NT2/D1 (cell line): ENCODE measurements around the gene TBC1D22A.

Source experiments
- DNase-seq: peaks from one replicate; pipeline ENCODE4 v3.0.0-alpha.2; 2011; ENCODE audit warnings: low read depth, low spot score
- H3K27me3 ChIP-seq: 2 replicates; pipeline ENCODE4 v1.6.0; 2011; ENCODE audit warnings: mild to moderate bottlenecking; ENCODE audit not compliant: insufficient read length, insufficient read depth
- H3K36me3 ChIP-seq: 2 replicates; pipeline ENCODE4 v1.6.1; 2011; ENCODE audit warnings: mild to moderate bottlenecking, low read length, mixed read lengths; ENCODE audit not compliant: insufficient read depth, insufficient read length
- H3K4me1 ChIP-seq: 2 replicates; pipeline ENCODE4 v1.5.1; 2011; ENCODE audit not compliant: insufficient read depth, insufficient read length
- H3K4me3 ChIP-seq: 2 replicates; pipeline ENCODE4 v1.5.1; 2011; ENCODE audit warnings: low read depth; ENCODE audit not compliant: insufficient read length
- H3K9ac ChIP-seq: 2 replicates; pipeline ENCODE4 v1.6.0; 2011; ENCODE audit warnings: low read depth; ENCODE audit not compliant: insufficient read length
- H3K9me3 ChIP-seq: 2 replicates; pipeline ENCODE4 v1.5.1; 2011; ENCODE audit warnings: mild to moderate bottlenecking, low read length; ENCODE audit not compliant: insufficient read depth
- SUZ12 ChIP-seq: IDR thresholded peaks from 2 replicates; pipeline ENCODE4 v1.6.1; 2011; ENCODE audit not compliant: insufficient read length, insufficient read depth; ENCODE audit errors: extremely low read depth
- YY1 ChIP-seq: IDR thresholded peaks from 2 replicates; pipeline ENCODE4 v1.6.1; 2011; ENCODE audit not compliant: insufficient read length, insufficient read depth
- ZNF274 ChIP-seq: IDR thresholded peaks from 2 replicates; pipeline ENCODE4 v1.6.1; 2011; ENCODE audit warnings: mild to moderate bottlenecking, low read depth, low read length

The TBC1D22A gene

DNA sequence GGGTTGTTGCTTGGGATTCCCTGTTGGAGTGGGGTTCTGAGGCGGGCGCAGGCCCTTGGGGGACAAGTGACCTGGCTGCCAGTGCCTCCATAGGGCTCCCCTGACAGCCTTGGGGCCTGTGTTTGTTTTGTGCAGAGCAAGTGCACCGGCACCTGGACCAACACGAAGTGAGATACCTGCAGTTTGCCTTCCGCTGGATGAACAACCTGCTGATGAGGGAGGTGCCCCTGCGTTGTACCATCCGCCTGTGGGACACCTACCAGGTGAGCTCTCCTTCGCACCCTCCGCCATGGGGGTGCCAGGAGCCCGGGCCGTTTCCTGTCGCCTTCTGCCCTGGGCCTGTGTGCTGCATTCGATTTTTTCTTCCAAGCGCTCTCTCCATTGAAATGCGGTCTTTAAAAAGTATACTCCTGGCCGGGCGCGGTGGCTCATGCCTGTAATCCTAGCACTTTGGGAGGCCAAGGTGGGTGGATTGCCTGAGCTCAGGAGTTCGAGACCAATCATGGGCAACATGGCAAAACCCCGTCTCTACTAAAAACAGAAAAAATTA, 274.6 kb downstream of the TBC1D22A start:
- Histone ChIP-seq H3K9ac (no peak overlapping the region), H3K4me1 (peaks cover 19% of the 10 kb centered on the region), H3K36me3 (peaks cover 2% of the 10 kb centered on the region), H3K9me3 (no peaks in the 10 kb centered on the region), H3K27me3 (no peaks in the 10 kb centered on the region), H3K4me3 (no peak overlapping the region)
- no peak for TF ChIP-seq SUZ12
- DNase-seq: no peak

DNA sequence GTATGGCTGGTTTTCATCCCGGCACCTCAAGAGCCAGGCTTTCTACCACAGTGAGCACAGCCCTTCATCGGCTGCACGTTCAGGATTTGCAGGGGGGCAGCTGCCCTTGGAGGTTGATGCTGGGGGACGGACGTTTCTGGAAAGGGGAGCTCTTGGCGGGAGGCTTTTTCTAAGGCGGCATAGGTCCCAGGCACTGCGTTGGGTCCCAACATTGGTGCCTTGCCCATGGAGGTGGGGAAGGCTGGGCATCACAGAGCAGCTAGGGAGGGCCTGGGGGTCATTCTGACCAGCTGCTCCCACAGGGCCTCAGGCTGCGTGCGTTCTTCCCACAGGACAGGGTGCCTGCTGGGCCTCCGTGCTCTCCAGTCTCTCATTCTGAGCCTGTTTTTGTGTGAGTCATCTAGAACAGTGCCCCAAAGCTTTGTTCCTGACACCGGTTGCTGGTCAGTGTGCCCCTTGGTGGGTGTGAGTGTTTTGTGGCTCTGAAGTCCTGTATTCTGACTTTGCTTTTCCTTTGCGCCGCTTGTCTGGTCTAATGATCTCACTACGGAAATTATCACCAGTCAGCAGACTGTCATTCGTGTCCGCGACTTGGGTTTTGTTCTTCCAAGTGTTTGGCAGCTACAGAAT, 275.9 kb downstream of the TBC1D22A start:
- Histone ChIP-seq H3K9ac (no peak overlapping the region), H3K36me3 (no peaks in the 10 kb centered on the region), H3K9me3 (no peaks in the 10 kb centered on the region), H3K4me3 (no peak overlapping the region), H3K27me3 (no peaks in the 10 kb centered on the region), H3K4me1 (peaks cover 13% of the 10 kb centered on the region)
- TF ChIP-seq YY1: no peak
- no peak for TF ChIP-seq SUZ12
- TF ChIP-seq ZNF274: no peak
- no peak for DNase-seq

GRCh38 chr22:47039356-47039755, 276.9 kb downstream of the TBC1D22A start:
- TF ChIP-seq YY1 (no peak), SUZ12 (no peak), ZNF274 (no peak)
- no peak overlapping the region for H3K9ac ChIP-seq
- H3K4me3 ChIP-seq: no peak overlapping the region
- no peaks in the 10 kb centered on the region for H3K9me3 ChIP-seq
- no peak for DNase-seq
- no peaks in the 10 kb centered on the region for H3K27me3 ChIP-seq
- H3K36me3 ChIP-seq: no peaks in the 10 kb centered on the region
- peaks cover 11% of the 10 kb centered on the region for H3K4me1 ChIP-seq

- Histone ChIP-seq H3K9ac (no peak overlapping the region), H3K36me3 (no peaks in the 10 kb centered on the region), H3K27me3 (no peaks in the 10 kb centered on the region), H3K4me1 (peaks cover 2% of the 10 kb centered on the region), H3K4me3 (no peak overlapping the region), H3K9me3 (no peaks in the 10 kb centered on the region)
- DNase-seq: no peak
- TF ChIP-seq SUZ12 (no peak), ZNF274 (no peak), YY1 (no peak)
Measured at GRCh38 chr22:47040486-47041270, 278.2 kb downstream of the TBC1D22A start.

DNA sequence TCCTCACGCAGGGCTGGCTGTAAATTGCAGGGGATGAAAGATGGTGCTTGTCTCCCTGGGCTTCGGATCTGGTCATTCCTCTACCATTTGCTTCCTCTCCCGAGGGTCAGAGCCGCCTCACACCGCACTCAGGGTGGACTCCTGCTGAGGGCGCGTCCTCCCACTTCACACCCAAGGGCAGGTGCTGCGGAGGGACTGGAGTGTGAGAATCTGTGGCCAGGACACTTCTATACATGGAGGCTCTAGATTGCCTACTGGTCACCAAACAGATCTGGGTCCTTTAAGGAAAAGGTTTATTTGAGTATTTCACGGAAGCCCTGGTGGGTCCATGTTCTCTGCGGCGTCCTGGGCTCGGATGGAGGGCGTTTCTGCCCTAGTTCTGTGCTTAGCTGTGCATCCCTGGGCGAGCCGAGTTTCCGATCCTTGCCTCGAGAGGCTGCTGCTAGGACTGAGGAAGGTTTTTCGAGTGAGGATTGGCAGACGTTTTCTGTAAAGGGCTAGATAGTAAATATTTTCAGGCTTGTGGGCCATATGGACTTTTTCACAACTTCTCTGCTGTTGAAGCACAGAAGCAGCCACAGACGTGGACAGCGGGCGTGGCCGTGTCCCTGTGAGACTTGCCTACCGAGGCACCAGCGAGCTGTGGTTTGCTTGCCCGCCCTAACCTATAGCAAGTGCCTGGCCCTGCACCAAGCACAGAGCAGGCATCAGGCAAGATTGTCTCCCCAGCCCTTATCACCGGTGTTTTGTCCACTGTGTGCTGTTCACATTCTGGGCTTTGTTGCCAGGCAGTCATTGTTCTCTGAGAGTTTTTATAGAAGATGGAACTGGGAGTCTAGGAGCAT, 279.0 kb downstream of the TBC1D22A start:
- Histone ChIP-seq H3K9me3 (no peaks in the 10 kb centered on the region), H3K36me3 (no peaks in the 10 kb centered on the region), H3K9ac (no peak overlapping the region), H3K4me1 (no peaks in the 10 kb centered on the region), H3K27me3 (no peaks in the 10 kb centered on the region), H3K4me3 (no peak overlapping the region)
- no peak for TF ChIP-seq SUZ12
- no peak for DNase-seq

GRCh38 chr22:47042116-47042825, 279.8 kb downstream of the TBC1D22A start:
- Histone ChIP-seq H3K4me1 (no peaks in the 10 kb centered on the region), H3K9ac (no peak overlapping the region), H3K4me3 (no peak overlapping the region), H3K9me3 (no peaks in the 10 kb centered on the region), H3K36me3 (no peaks in the 10 kb centered on the region), H3K27me3 (no peaks in the 10 kb centered on the region)
- no peak for DNase-seq
- TF ChIP-seq ZNF274 (no peak), SUZ12 (no peak), YY1 (no peak)
